ENCODE measurements around the gene SLC45A2. TPM values are rescaled to one million over a fixed set of nuclear protein-coding genes. Genes with fewer than 3 reads are reported as not detected.

SLC45A2 gene
- polyA plus RNA-seq, 1 donor from 2014 or later: 1.2 TPM

GRCh38 chr5:33978306-33978705 is 6.2 kb downstream of the SLC45A2 start:
- Histone ChIP-seq H3K36me3 (ENCODE audit: insufficient read depth, low read length) (no peaks in the 10 kb centered on the region), H3K4me3 (ENCODE audit: low read length) (no peak overlapping the region), H3K9me3 (ENCODE audit: low read length) (no peaks in the 10 kb centered on the region), H3K27me3 (ENCODE audit: insufficient read depth, low read depth, low read length) (no peaks in the 10 kb centered on the region), H2AFZ (ENCODE audit: low read depth, low read length) (no peak overlapping the region), H3K27ac (ENCODE audit: low read length) (no peak overlapping the region), H3K9ac (ENCODE audit: low read length) (no peak overlapping the region), H4K20me1 (ENCODE audit: insufficient read depth) (no peaks in the 10 kb centered on the region), H3K9me2 (ENCODE audit: insufficient read depth, low read length) (no peaks in the 10 kb centered on the region), H3K4me2 (ENCODE audit: low read length) (no peak overlapping the region), H3K79me2 (replicated peaks; ENCODE audit: insufficient read depth, low read length) (no peaks in the 10 kb centered on the region), H3F3A (ENCODE audit: insufficient read depth, low read length, poor library complexity, severe bottlenecking) (no peaks in the 10 kb centered on the region)
- TF ChIP-seq EP300 (conservative IDR thresholded peaks at IDR 0.05; ENCODE audit: poor library complexity, severe bottlenecking) (no peak), MXI1 (conservative IDR thresholded peaks at IDR 0.05; ENCODE audit: poor library complexity, severe bottlenecking) (no peak), CTCF (IDR thresholded peaks at IDR 0.05; ENCODE audit: poor library complexity, severe bottlenecking) (no peak), RAD21 (conservative IDR thresholded peaks at IDR 0.05) (no peak), SMC3 (conservative IDR thresholded peaks at IDR 0.05; ENCODE audit: poor library complexity) (no peak), TAF1 (IDR thresholded peaks at IDR 0.05; ENCODE audit: low read depth) (no peak), EZH2 (IDR thresholded peaks at IDR 0.05; ENCODE audit: borderline replicate concordance, insufficient read depth, low read length, poor library complexity, severe bottlenecking) (no peak), REST (IDR thresholded peaks at IDR 0.05; ENCODE audit: borderline replicate concordance) (no peak), POLR2AphosphoS5 (IDR thresholded peaks at IDR 0.05) (no peak)

- no peaks in the 10 kb centered on the region for H3K9me3 ChIP-seq (ENCODE audit: low read length)
- no peak overlapping the region for H2AFZ ChIP-seq (ENCODE audit: low read depth, low read length)
- H3K36me3 ChIP-seq (ENCODE audit: insufficient read depth, low read length): no peaks in the 10 kb centered on the region
- no peak overlapping the region for H3K4me3 ChIP-seq (ENCODE audit: low read length)
- H4K20me1 ChIP-seq (ENCODE audit: insufficient read depth): no peaks in the 10 kb centered on the region
- no peaks in the 10 kb centered on the region for H3F3A ChIP-seq (ENCODE audit: insufficient read depth, low read length, poor library complexity, severe bottlenecking)
- TF ChIP-seq POLR2AphosphoS5 (IDR thresholded peaks at IDR 0.05) (no peak), REST (IDR thresholded peaks at IDR 0.05; ENCODE audit: borderline replicate concordance) (no peak), EZH2 (IDR thresholded peaks at IDR 0.05; ENCODE audit: borderline replicate concordance, insufficient read depth, low read length, poor library complexity, severe bottlenecking) (no peak), CTCF (IDR thresholded peaks at IDR 0.05; ENCODE audit: poor library complexity, severe bottlenecking) (no peak), EP300 (conservative IDR thresholded peaks at IDR 0.05; ENCODE audit: poor library complexity, severe bottlenecking) (no peak)
- H3K9ac ChIP-seq (ENCODE audit: low read length): no peak overlapping the region
- H3K4me2 ChIP-seq (ENCODE audit: low read length): no peak overlapping the region
- H3K79me2 ChIP-seq (replicated peaks; ENCODE audit: insufficient read depth, low read length): no peaks in the 10 kb centered on the region
- H3K27me3 ChIP-seq (ENCODE audit: insufficient read depth, low read depth, low read length): no peaks in the 10 kb centered on the region
- no peaks in the 10 kb centered on the region for H3K9me2 ChIP-seq (ENCODE audit: insufficient read depth, low read length)
- H3K27ac ChIP-seq (ENCODE audit: low read length): no peak overlapping the region
Observed at GRCh38 chr5:33976307-33976706, 8.2 kb downstream of the SLC45A2 start.

All from neural cell (in vitro differentiated cells).